OCI-LY3 (cell line): Measurements from ENCODE around the gene TAF10.

Source experiments
- H2AFZ ChIP-seq: fragments of 200-600, 300-600 bp; shearing (Covaris generic); 2 replicates; pipeline ENCODE4 v1.6.0; 2014; ENCODE audit warnings: antibody characterized with exemption, low read depth, low read length
- H3K27ac ChIP-seq: fragments of 200-600, 300-600 bp; sonication (generic); 2 replicates; pipeline ENCODE4 v1.5.1; 2014; ENCODE audit warnings: mild to moderate bottlenecking, low read length, moderate library complexity, mixed read lengths
- H3K27me3 ChIP-seq: fragments of 200-600, 300-600 bp; sonication (generic); 2 replicates; pipeline ENCODE4 v1.6.1; 2014; ENCODE audit warnings: low read depth, low read length, mixed read lengths
- H3K36me3 ChIP-seq: fragments of 200-600, 300-600 bp; sonication (generic); replicated peaks from 2 replicates; pipeline ENCODE3; 2014; ENCODE audit warnings: low read depth, low read length, mixed read lengths
- H3K4me1 ChIP-seq: fragments of 300-600, 200-600 bp; sonication (generic); 2 replicates; pipeline ENCODE4 v1.6.1; 2014; ENCODE audit warnings: low read length, mixed read lengths
- H3K4me2 ChIP-seq: fragments of 200-600, 300-600 bp; sonication (generic); 2 replicates; pipeline ENCODE4 v1.6.1; 2014; ENCODE audit warnings: low read length, mixed read lengths
- H3K4me3 ChIP-seq: fragments of 300-600, 200-600 bp; sonication (generic); 2 replicates; pipeline ENCODE4 v1.5.1; 2014; ENCODE audit warnings: antibody characterized with exemption, mild to moderate bottlenecking, low read length, moderate library complexity
- H3K79me2 ChIP-seq: fragments of 300-600, 200-600 bp; shearing (Covaris generic); 2 replicates; pipeline ENCODE4 v1.6.1; 2014; ENCODE audit warnings: mild to moderate bottlenecking, low read length, mixed read lengths
- H3K9ac ChIP-seq: fragments of 300-600, 200-600 bp; shearing (Covaris generic); 2 replicates; pipeline ENCODE4 v1.6.0; 2014; ENCODE audit warnings: mild to moderate bottlenecking, low read length, moderate library complexity
- H3K9me3 ChIP-seq: fragments of 200-600, 300-600 bp; shearing (Covaris generic); 2 replicates; pipeline ENCODE4 v1.6.1; 2014; ENCODE audit warnings: low read length, mixed read lengths; ENCODE audit not compliant: insufficient read depth
- H4K20me1 ChIP-seq: fragments of 200-600, 300-600 bp; sonication (generic); 2 replicates; pipeline ENCODE4 v1.6.1; 2016; ENCODE audit warnings: low read length, mixed read lengths; ENCODE audit not compliant: insufficient read depth
- EZH2phosphoT487 ChIP-seq: fragments of 200-600 bp; shearing (Covaris generic); IDR thresholded peaks from 2 replicates; pipeline ENCODE4 v1.6.1; 2018; ENCODE audit warnings: antibody characterized with exemption, mixed run types, low read depth
- TF ChIP-seq, protein P1 (sequence below): fragments of 200-600, 300-600 bp; sonication (generic); IDR thresholded peaks from 2 replicates; pipeline ENCODE4 v1.5.1; 2014; ENCODE audit warnings: antibody characterized with exemption, low read length, low read depth

The TAF10 gene

DNA sequence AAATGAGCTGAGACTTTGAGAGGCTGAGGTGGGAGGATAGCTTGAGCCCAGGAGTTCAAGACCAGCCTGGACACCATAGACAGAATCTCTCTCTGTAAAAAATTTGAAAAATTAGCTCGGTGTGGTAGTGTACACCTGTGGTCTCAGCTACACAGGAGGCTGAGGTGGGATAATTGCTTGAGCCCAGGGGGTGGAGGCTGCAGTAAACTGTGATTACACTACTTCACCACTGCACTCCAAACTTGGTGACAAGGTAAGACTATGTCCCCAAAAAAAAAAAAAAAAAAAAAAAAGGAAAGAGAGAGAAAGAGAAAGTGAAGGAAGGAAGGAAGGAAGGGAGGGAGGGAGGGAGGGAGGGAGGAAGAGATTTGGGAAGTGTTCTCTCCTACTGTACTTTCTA, 33.9 kb downstream of the TAF10 start:
- Histone ChIP-seq H3K4me3 (no peak overlapping the region), H2AFZ (no peak overlapping the region), H3K36me3 (no peaks in the 10 kb centered on the region), H4K20me1 (no peaks in the 10 kb centered on the region), H3K9me3 (no peaks in the 10 kb centered on the region), H3K4me1 (no peaks in the 10 kb centered on the region), H3K79me2 (no peaks in the 10 kb centered on the region; the same call in 1 of the 2 replicates), H3K27ac (no peak overlapping the region), H3K27me3 (no peaks in the 10 kb centered on the region), H3K9ac (no peak overlapping the region), H3K4me2 (no peak overlapping the region)
- no peak for TF ChIP-seq EZH2phosphoT487

- H3K79me2 ChIP-seq = no peaks in the 10 kb centered on the region
- no peak overlapping the region for H3K4me3 ChIP-seq
- no peaks in the 10 kb centered on the region for H4K20me1 ChIP-seq
- no peak overlapping the region for H3K9ac ChIP-seq
- TF ChIP-seq EZH2phosphoT487 = no peak
- TF ChIP-seq, protein P1, sequence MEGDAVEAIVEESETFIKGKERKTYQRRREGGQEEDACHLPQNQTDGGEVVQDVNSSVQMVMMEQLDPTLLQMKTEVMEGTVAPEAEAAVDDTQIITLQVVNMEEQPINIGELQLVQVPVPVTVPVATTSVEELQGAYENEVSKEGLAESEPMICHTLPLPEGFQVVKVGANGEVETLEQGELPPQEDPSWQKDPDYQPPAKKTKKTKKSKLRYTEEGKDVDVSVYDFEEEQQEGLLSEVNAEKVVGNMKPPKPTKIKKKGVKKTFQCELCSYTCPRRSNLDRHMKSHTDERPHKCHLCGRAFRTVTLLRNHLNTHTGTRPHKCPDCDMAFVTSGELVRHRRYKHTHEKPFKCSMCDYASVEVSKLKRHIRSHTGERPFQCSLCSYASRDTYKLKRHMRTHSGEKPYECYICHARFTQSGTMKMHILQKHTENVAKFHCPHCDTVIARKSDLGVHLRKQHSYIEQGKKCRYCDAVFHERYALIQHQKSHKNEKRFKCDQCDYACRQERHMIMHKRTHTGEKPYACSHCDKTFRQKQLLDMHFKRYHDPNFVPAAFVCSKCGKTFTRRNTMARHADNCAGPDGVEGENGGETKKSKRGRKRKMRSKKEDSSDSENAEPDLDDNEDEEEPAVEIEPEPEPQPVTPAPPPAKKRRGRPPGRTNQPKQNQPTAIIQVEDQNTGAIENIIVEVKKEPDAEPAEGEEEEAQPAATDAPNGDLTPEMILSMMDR = no peak
- no peaks in the 10 kb centered on the region for H3K27me3 ChIP-seq
- no peaks in the 10 kb centered on the region for H3K9me3 ChIP-seq
- no peak overlapping the region for H3K4me2 ChIP-seq
- H3K4me1 ChIP-seq = no peaks in the 10 kb centered on the region
- H2AFZ ChIP-seq = no peak overlapping the region
- no peaks in the 10 kb centered on the region for H3K36me3 ChIP-seq
- no peak overlapping the region for H3K27ac ChIP-seq
These were observed 35.3 kb downstream of the TAF10 start for GRCh38 chr11:6576471-6577373.

DNA sequence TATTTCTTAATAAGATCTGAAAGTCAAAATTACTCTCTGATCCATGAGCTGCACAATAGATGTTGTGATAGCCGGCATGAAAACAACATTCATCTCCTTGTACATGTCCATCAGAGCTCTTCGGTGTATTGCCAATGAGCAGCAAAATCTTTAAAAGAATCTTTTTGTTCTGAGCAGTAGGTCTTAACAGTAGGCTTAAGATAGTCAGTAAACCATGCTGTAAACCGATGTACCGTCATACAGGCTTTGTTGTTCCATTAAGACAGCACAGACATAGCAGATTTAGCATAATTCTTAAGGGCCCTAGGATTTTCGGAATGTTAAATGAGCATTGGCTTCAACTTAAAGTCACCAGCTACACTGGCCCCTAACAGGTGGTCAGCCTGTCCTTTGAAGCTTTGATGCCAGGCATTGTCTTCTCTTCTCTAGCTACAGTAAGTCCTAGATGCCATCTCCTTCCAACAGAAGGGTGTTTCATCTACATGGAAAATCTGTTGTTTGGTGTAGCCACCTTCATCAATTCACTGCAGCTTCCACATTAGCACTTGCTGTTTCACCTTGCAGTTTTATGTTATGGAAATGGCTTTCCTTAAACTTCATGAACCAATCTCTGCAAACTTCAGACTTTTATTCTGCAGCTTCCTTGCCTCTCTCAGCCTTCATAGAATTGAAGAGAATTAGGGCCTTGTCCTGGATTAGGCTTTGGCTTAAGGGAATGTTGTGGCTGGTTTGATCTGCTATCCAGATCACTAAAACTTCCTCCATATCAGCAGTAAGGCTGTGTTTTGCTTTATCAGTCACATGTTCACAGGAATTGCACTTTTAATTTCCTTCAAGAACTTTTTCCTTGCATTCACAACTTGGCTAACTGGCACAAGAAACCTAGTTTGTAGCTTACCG, 37.0 kb downstream of the TAF10 start:
- H3K4me1 ChIP-seq = no peaks in the 10 kb centered on the region
- H3K36me3 ChIP-seq = no peaks in the 10 kb centered on the region
- no peaks in the 10 kb centered on the region for H3K79me2 ChIP-seq
- no peak overlapping the region for H3K4me3 ChIP-seq
- no peaks in the 10 kb centered on the region for H4K20me1 ChIP-seq
- H3K27ac ChIP-seq = no peak overlapping the region
- H3K9me3 ChIP-seq = no peaks in the 10 kb centered on the region
- no peak overlapping the region for H2AFZ ChIP-seq
- no peaks in the 10 kb centered on the region for H3K27me3 ChIP-seq
- no peak overlapping the region for H3K9ac ChIP-seq
- no peak overlapping the region for H3K4me2 ChIP-seq
- TF ChIP-seq, protein P1 = no peak
- TF ChIP-seq EZH2phosphoT487 = no peak

DNA sequence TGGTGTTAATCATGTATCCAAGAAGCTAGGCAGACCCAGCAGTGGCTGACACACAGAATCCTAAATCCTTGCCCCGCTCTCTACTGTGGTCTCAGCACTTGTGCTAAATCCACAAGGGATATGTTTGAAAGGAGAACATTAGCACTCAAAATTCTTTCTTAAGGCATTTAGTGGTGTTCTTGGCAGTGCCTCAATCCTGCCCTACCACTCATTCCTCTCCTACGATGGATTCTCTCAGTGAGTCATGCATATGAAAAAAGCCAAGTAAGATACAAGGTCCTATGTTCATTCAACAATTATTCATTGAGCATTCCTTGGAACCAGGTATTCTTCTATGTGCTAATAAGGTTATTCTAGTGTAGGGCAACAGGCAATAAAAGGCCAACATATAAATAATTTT, 39.8 kb downstream of the TAF10 start:
- no peaks in the 10 kb centered on the region for H3K36me3 ChIP-seq
- no peak for TF ChIP-seq EZH2phosphoT487
- TF ChIP-seq, protein P1 = no peak
- no peaks in the 10 kb centered on the region for H3K9me3 ChIP-seq
- no peak overlapping the region for H3K4me2 ChIP-seq
- H2AFZ ChIP-seq = no peak overlapping the region
- H3K4me1 ChIP-seq = no peaks in the 10 kb centered on the region
- no peaks in the 10 kb centered on the region for H4K20me1 ChIP-seq
- no peak overlapping the region for H3K4me3 ChIP-seq
- H3K9ac ChIP-seq = no peak overlapping the region
- H3K27me3 ChIP-seq = no peaks in the 10 kb centered on the region
- H3K27ac ChIP-seq = no peak overlapping the region
- H3K79me2 ChIP-seq = no peaks in the 10 kb centered on the region
